Bronchial epithelial cell (primary cell): ENCODE data around the gene TBX10. TPM values are rescaled to one million over a fixed set of nuclear protein-coding genes. Genes with fewer than 3 reads are reported as not detected.

Experiments used
- DNase-seq: peaks from one replicate; pipeline ENCODE4 v3.0.0-alpha.2; 2010; ENCODE audit warnings: low read depth
- FAIRE-seq: peaks from 2 replicates; lab custom pipeline; 2011; peaks lifted over from hg19 to GRCh38; lab: Jason Lieb, UNC
- H3K27me3 ChIP-seq: 2 replicates; pipeline ENCODE4 v1.5.1; 2011; ENCODE audit warnings: low read length; ENCODE audit not compliant: control insufficient read depth, insufficient read depth
- H3K36me3 ChIP-seq: 2 replicates; pipeline ENCODE4 v1.5.1; 2011; ENCODE audit warnings: low read length; ENCODE audit not compliant: control insufficient read depth, insufficient read depth
- H3K4me3 ChIP-seq: 2 replicates; pipeline ENCODE4 v1.5.1; 2011; ENCODE audit warnings: mild to moderate bottlenecking, low read depth, low read length, control low read depth
- CTCF ChIP-seq: IDR thresholded peaks from 2 replicates; pipeline ENCODE4 v1.5.1; 2011; ENCODE audit warnings: mild to moderate bottlenecking, moderate library complexity, low read length, control low read depth, inconsistent platforms; ENCODE audit not compliant: insufficient read depth, severe bottlenecking
- total RNA-seq: library from RNA; depleted of rRNA; stranded (reverse); fragments of >200 nt; gene quantifications from 2 replicates; pipeline ENCODE4 v1.2.1, GENCODE V29; 2014

Gene TBX10
- total RNA-seq, 1 donor from 2014 or later, result not detected

DNA sequence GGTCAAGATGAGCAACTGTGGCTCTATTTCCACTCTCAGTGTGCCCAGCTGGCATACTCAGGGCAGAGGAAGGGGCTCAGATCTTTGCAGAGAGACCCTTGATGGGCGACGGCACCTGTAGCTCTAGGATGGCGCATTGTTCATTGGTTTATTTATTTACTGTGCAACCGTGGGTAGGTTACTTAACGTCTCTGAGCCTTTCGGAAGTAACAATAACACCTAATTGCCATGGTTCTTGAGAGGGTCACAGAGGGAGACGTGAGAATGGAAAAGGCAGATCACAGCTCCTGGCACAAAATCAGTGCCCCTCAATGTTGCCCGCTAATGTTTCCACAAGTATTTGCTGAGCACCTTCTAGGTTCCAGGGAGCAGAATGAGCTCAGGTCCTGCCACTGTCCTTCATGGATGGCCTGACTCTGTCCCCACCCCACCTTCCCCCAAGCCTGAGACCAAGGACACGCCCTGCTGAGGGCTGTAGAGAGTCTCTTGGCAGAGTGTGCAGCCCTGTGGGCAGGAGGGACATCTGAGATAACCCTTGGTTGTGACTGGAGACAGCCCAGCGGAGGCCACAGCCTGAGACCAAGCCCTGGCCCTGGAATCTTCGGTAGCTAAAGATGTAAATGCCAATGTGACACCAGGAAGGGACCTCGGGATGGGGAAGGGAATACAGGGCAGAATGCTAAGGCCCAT lies 35.6 kb upstream of the TBX10 start:
- FAIRE-seq (peak; percentile 86), DNase-seq (no peak)
- Histone ChIP-seq H3K27me3 (no peaks in the 10 kb centered on the region), H3K36me3 (no peaks in the 10 kb centered on the region), H3K4me3 (no peak overlapping the region)
- no peak for TF ChIP-seq CTCF

DNA sequence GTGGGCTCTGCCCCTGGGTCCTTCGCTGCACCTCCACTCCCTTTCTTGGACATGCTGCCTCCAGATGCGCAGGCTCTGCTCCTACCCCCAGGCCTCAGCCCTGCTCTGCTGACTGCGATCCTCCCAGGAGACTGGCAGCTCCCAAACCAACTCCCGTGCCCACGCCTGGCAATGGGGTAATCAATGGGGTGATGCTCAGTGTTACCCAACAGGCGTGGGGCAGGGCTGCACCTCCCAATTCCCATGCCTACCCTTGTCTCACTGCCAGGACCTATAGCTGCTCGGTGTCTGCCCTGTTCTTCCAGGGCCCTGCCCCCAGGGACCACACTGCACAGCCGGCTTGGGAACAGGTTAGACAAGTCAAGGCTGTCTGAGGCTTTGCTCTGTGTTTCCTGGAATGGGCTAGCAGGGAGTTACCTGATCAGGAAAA lies 34.9 kb upstream of the TBX10 start, which contains the start of gene ALDH3B2:
ALDH3B2 (minus strand) TSS at position 182 of the 430 bp plus-strand sequence. CDS start 7,688 bp downstream, outside the sequence.
- FAIRE-seq (peak; percentile 89), DNase-seq (peak; percentile 88)
- no peaks in the 10 kb centered on the region for H3K36me3 ChIP-seq
- no peaks in the 10 kb centered on the region for H3K27me3 ChIP-seq
- H3K4me3 ChIP-seq, result peak within 1 kb of the TSS; percentile 27
- no peak for TF ChIP-seq CTCF

DNA sequence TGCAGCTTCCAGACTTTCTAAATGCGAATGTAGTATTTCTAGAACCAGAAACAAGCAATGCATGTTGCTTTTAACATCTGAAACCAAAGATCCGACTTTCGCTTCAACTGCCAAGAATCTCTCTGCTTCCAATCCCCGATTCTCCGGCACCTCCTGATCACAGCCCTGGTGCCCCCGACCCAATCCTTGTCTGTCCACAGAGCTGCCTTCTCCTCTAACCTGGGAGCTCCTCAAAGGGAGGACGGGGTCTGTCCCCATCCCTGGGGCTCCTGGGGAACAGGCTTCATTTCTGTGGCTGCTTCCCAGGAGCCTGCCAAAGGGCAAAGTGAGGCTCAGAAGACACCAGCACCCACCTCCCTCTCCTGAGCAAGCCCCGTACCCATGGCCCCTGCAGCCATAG lies 34.3 kb upstream of the TBX10 start:
- no peaks in the 10 kb centered on the region for H3K36me3 ChIP-seq
- no peak for FAIRE-seq
- DNase-seq, result no peak
- no peak for TF ChIP-seq CTCF
- no peaks in the 10 kb centered on the region for H3K27me3 ChIP-seq
- H3K4me3 ChIP-seq, result peak overlapping the region; percentile 27

DNA sequence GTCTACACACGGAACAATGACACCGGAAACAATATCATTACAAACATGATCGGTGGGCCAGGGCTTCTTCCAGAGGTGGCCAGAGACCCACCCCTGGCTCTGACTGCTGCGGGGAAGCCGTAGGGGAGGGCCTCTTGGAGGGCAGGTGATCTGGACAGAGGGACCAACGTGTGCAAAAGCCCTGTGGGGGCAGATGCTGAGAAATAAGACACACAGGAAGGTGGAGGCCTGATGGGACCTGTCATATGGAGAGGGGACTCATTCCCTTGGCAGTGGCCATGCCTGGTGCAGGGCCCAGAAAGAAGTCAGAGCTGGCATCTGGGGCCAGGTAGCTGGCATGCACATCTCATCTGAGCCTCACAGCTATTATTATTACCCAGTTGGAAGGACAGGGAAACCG lies 33.8 kb upstream of the TBX10 start:
- Histone ChIP-seq H3K27me3 (no peaks in the 10 kb centered on the region), H3K4me3 (no peak overlapping the region), H3K36me3 (no peaks in the 10 kb centered on the region)
- FAIRE-seq (no peak), DNase-seq (no peak)
- TF ChIP-seq CTCF, result no peak

DNA sequence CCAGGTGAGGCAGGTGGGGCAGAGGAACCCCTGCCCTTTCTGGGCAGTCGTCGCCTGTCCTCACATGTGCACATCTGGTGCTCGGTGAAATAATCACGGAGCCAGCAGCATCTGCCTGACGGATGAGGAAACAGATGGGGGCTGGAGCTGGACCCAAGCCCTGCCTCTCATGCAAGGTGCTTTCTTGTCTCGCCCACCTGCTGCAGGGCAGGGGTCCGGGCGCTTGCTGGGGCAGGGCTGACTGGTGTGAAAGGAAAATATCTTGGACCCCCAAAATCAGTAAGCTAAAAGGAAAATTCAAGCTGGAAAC lies 31.6 kb upstream of the TBX10 start:
- Histone ChIP-seq H3K36me3 (no peaks in the 10 kb centered on the region), H3K27me3 (no peaks in the 10 kb centered on the region), H3K4me3 (no peak overlapping the region)
- no peak for FAIRE-seq
- TF ChIP-seq CTCF, result no peak
- no peak for DNase-seq
